Activated naive CD4-positive, alpha-beta T cell treated with anti-CD3 and anti-CD28 coated beads, Interleukin-2, amount 10 ng/mL, durations not matched to agents 7 days and 5 days (primary cell): ENCODE results near the gene ABCC1.
"Not testable (repeated sequence)": the region's sequence is repeated elsewhere in the genome, so short reads cannot be mapped to it uniquely, and the experiment has no call there.

Source experiments
- CTCF ChIA-PET: fragments of 350-600 bp; sonication (Branson Sonifier 250); formaldehyde crosslinking; loops from one replicate; lab custom pipeline; 2021; ENCODE audit warnings: antibody characterized with exemption; lab: Charles Lee
- DNase-seq: peaks from one replicate; pipeline ENCODE4 v3.0.0-alpha.2; 2020
- H3K27ac Mint-ChIP-seq: one replicate; pipeline ENCODE4 v1.8.0; 2021; ENCODE audit warnings: mild to moderate bottlenecking, moderate library complexity, mixed read lengths
- H3K27me3 Mint-ChIP-seq: one replicate; pipeline ENCODE4 v1.8.0; 2021; ENCODE audit warnings: mild to moderate bottlenecking, mixed read lengths
- H3K36me3 Mint-ChIP-seq: one replicate; pipeline ENCODE4 v1.8.0; 2021; ENCODE audit warnings: mixed read lengths
- H3K4me1 Mint-ChIP-seq: one replicate; pipeline ENCODE4 v1.8.0; 2021; ENCODE audit warnings: mixed read lengths
- H3K4me3 Mint-ChIP-seq: one replicate; pipeline ENCODE4 v1.8.0; 2021; ENCODE audit warnings: mild to moderate bottlenecking, moderate library complexity, mixed read lengths
- H3K9me3 Mint-ChIP-seq: one replicate; pipeline ENCODE4 v1.8.0; 2021; ENCODE audit warnings: mixed read lengths

Gene ABCC1

GRCh38 chr16:16096121-16096857 is 146.9 kb downstream of the ABCC1 start:
- Mint-ChIP-seq H3K36me3 (peaks cover 33% of the 10 kb centered on the region), H3K27ac (no peak overlapping the region)
- DNase-seq, result no peak

GRCh38 chr16:16096858-16097213 is 147.4 kb downstream of the ABCC1 start:
- no peak for DNase-seq
- Mint-ChIP-seq H3K36me3 (peaks cover 35% of the 10 kb centered on the region), H3K4me3 (no peak overlapping the region), H3K27me3 (no peaks in the 10 kb centered on the region), H3K4me1 (no peaks in the 10 kb centered on the region), H3K9me3 (no peaks in the 10 kb centered on the region), H3K27ac (no peak overlapping the region)
- CTCF ChIA-PET, result no interaction called here

More at GRCh38 chr16:16096121-16096857, 146.9 kb downstream of the ABCC1 start:
- H3K27me3 Mint-ChIP-seq, result no peaks in the 10 kb centered on the region
- no peak overlapping the region for H3K4me3 Mint-ChIP-seq
- CTCF ChIA-PET, result no interaction called here
- H3K4me1 Mint-ChIP-seq, result no peaks in the 10 kb centered on the region
- no peaks in the 10 kb centered on the region for H3K9me3 Mint-ChIP-seq

GRCh38 chr16:16099320-16099719 is 149.9 kb downstream of the ABCC1 start:
- DNase-seq, result no peak
- H3K4me1 Mint-ChIP-seq, result no peaks in the 10 kb centered on the region
- no peaks in the 10 kb centered on the region for H3K9me3 Mint-ChIP-seq
- no peak overlapping the region for H3K27ac Mint-ChIP-seq
- H3K27me3 Mint-ChIP-seq, result no peaks in the 10 kb centered on the region
- H3K36me3 Mint-ChIP-seq, result peaks cover 41% of the 10 kb centered on the region
- no peak overlapping the region for H3K4me3 Mint-ChIP-seq
- CTCF ChIA-PET, result no interaction called here

GRCh38 chr16:16100631-16101030 is 151.2 kb downstream of the ABCC1 start:
- H3K27me3 Mint-ChIP-seq, result no peaks in the 10 kb centered on the region
- H3K27ac Mint-ChIP-seq, result no peak overlapping the region
- DNase-seq, result no peak
- CTCF ChIA-PET, result no interaction called here
- H3K9me3 Mint-ChIP-seq, result no peaks in the 10 kb centered on the region
- H3K36me3 Mint-ChIP-seq, result peaks cover 46% of the 10 kb centered on the region
- no peak overlapping the region for H3K4me3 Mint-ChIP-seq
- H3K4me1 Mint-ChIP-seq, result no peaks in the 10 kb centered on the region

GRCh38 chr16:16101585-16101984 is 152.2 kb downstream of the ABCC1 start:
- Mint-ChIP-seq H3K27me3 (no peaks in the 10 kb centered on the region), H3K4me1 (no peaks in the 10 kb centered on the region), H3K9me3 (no peaks in the 10 kb centered on the region), H3K4me3 (no peak overlapping the region), H3K36me3 (peaks cover 45% of the 10 kb centered on the region), H3K27ac (no peak overlapping the region)
- CTCF ChIA-PET, result interaction anchor here (0.6 kb wide), 1 partner anchor 42 kb away, joined by 3 read pairs; no protein-coding TSS in a partner anchor
- no peak for DNase-seq

GRCh38 chr16:16102738-16103137 is 153.3 kb downstream of the ABCC1 start:
- no peak overlapping the region for H3K4me3 Mint-ChIP-seq
- no peak for DNase-seq
- H3K9me3 Mint-ChIP-seq, result no peaks in the 10 kb centered on the region
- H3K27ac Mint-ChIP-seq, result no peak overlapping the region
- H3K36me3 Mint-ChIP-seq, result peaks cover 53% of the 10 kb centered on the region
- no peaks in the 10 kb centered on the region for H3K4me1 Mint-ChIP-seq
- no peaks in the 10 kb centered on the region for H3K27me3 Mint-ChIP-seq
- CTCF ChIA-PET, result no interaction called here

- DNase-seq, H3K27me3 Mint-ChIP-seq, H3K9me3 Mint-ChIP-seq, H3K4me3 Mint-ChIP-seq, CTCF ChIA-PET, H3K4me1 Mint-ChIP-seq, H3K27ac Mint-ChIP-seq: not testable (repeated sequence)
- peaks cover 57% of the 10 kb centered on the region for H3K36me3 Mint-ChIP-seq
Measured at GRCh38 chr16:16104132-16104803, 154.9 kb downstream of the ABCC1 start.

GRCh38 chr16:16104804-16105141 is 155.4 kb downstream of the ABCC1 start:
- H3K27ac Mint-ChIP-seq, H3K4me3 Mint-ChIP-seq, CTCF ChIA-PET, H3K27me3 Mint-ChIP-seq, H3K9me3 Mint-ChIP-seq, H3K4me1 Mint-ChIP-seq, DNase-seq: not testable (repeated sequence)
- H3K36me3 Mint-ChIP-seq, result peaks cover 57% of the 10 kb centered on the region

- no peak overlapping the region for H3K27ac Mint-ChIP-seq
Measured at GRCh38 chr16:16105646-16106045, 156.2 kb downstream of the ABCC1 start.

GRCh38 chr16:16106466-16106865 is 157.1 kb downstream of the ABCC1 start:
- H3K27ac Mint-ChIP-seq, result no peak overlapping the region
- peaks cover 66% of the 10 kb centered on the region for H3K36me3 Mint-ChIP-seq
- no peaks in the 10 kb centered on the region for H3K27me3 Mint-ChIP-seq
- no peak overlapping the region for H3K4me3 Mint-ChIP-seq
- no peaks in the 10 kb centered on the region for H3K4me1 Mint-ChIP-seq
- CTCF ChIA-PET, result no interaction called here
- no peaks in the 10 kb centered on the region for H3K9me3 Mint-ChIP-seq
- DNase-seq, result no peak

More at GRCh38 chr16:16105646-16106045, 156.2 kb downstream of the ABCC1 start:
- DNase-seq, result no peak
- H3K4me1 Mint-ChIP-seq, result no peaks in the 10 kb centered on the region
- H3K36me3 Mint-ChIP-seq, result peaks cover 61% of the 10 kb centered on the region
- no peaks in the 10 kb centered on the region for H3K9me3 Mint-ChIP-seq
- H3K4me3 Mint-ChIP-seq, result no peak overlapping the region
- no peaks in the 10 kb centered on the region for H3K27me3 Mint-ChIP-seq
- CTCF ChIA-PET, result no interaction called here

GRCh38 chr16:16107839-16108238 is 158.4 kb downstream of the ABCC1 start:
- CTCF ChIA-PET, result no interaction called here
- Mint-ChIP-seq H3K27me3 (no peaks in the 10 kb centered on the region), H3K9me3 (no peaks in the 10 kb centered on the region), H3K4me3 (no peak overlapping the region), H3K4me1 (no peaks in the 10 kb centered on the region), H3K36me3 (peaks cover 68% of the 10 kb centered on the region), H3K27ac (no peak overlapping the region)
- no peak for DNase-seq

GRCh38 chr16:16108759-16109158 is 159.3 kb downstream of the ABCC1 start:
- Mint-ChIP-seq H3K27ac (no peak overlapping the region), H3K36me3 (peaks cover 66% of the 10 kb centered on the region), H3K27me3 (no peaks in the 10 kb centered on the region), H3K4me3 (no peak overlapping the region), H3K4me1 (no peaks in the 10 kb centered on the region), H3K9me3 (no peaks in the 10 kb centered on the region)
- CTCF ChIA-PET, result no interaction called here
- no peak for DNase-seq

GRCh38 chr16:16109453-16110110 is 160.2 kb downstream of the ABCC1 start:
- no peak overlapping the region for H3K4me3 Mint-ChIP-seq
- CTCF ChIA-PET, result no interaction called here
- no peak overlapping the region for H3K27ac Mint-ChIP-seq
- no peaks in the 10 kb centered on the region for H3K9me3 Mint-ChIP-seq
- H3K4me1 Mint-ChIP-seq, result no peaks in the 10 kb centered on the region
- H3K27me3 Mint-ChIP-seq, result no peaks in the 10 kb centered on the region
- no peak for DNase-seq
- H3K36me3 Mint-ChIP-seq, result peaks cover 67% of the 10 kb centered on the region

- H3K36me3 Mint-ChIP-seq, result peaks cover 71% of the 10 kb centered on the region
- H3K27me3 Mint-ChIP-seq, result no peaks in the 10 kb centered on the region
- no peak for DNase-seq
- no peaks in the 10 kb centered on the region for H3K9me3 Mint-ChIP-seq
- no peak overlapping the region for H3K4me3 Mint-ChIP-seq
- no peaks in the 10 kb centered on the region for H3K4me1 Mint-ChIP-seq
- CTCF ChIA-PET, result no interaction called here
- no peak overlapping the region for H3K27ac Mint-ChIP-seq
Measured at GRCh38 chr16:16110111-16110490, 160.7 kb downstream of the ABCC1 start.

GRCh38 chr16:16111639-16112038 is 162.2 kb downstream of the ABCC1 start:
- H3K9me3 Mint-ChIP-seq, result peaks cover 2% of the 10 kb centered on the region
- no peaks in the 10 kb centered on the region for H3K27me3 Mint-ChIP-seq
- H3K36me3 Mint-ChIP-seq, result peaks cover 72% of the 10 kb centered on the region
- no peak for DNase-seq
- no peaks in the 10 kb centered on the region for H3K4me1 Mint-ChIP-seq
- no peak overlapping the region for H3K4me3 Mint-ChIP-seq
- H3K27ac Mint-ChIP-seq, result no peak overlapping the region
- CTCF ChIA-PET, result interaction anchor here (1.6 kb wide), 1 partner anchor 237 kb away, joined by 3 read pairs; no protein-coding TSS in a partner anchor
